Keratinocyte (primary cell): ENCODE results near the gene TPT1. TPM values are rescaled to one million over a fixed set of nuclear protein-coding genes. Genes with fewer than 3 reads are reported as not detected.
"Not testable (repeated sequence)": the region's sequence is repeated elsewhere in the genome, so short reads cannot be mapped to it uniquely, and the experiment has no call there.

Experiments
- DNase-seq: peaks from one replicate; pipeline ENCODE4 v3.0.0-alpha.2; 2011; ENCODE audit warnings: low read depth, missing footprints, low spot score
- FAIRE-seq: peaks from 2 replicates; lab custom pipeline; 2011; peaks lifted over from hg19 to GRCh38; lab: Jason Lieb, UNC
- H2AFZ ChIP-seq: 2 replicates; pipeline ENCODE4 v1.6.0; 2012; ENCODE audit warnings: low read length, control low read depth, inconsistent platforms; ENCODE audit not compliant: control insufficient read depth
- H3K27ac ChIP-seq: 2 replicates; pipeline ENCODE4 v1.5.1; 2011; ENCODE audit warnings: low read length; ENCODE audit not compliant: control insufficient read depth, insufficient read depth
- H3K27me3 ChIP-seq: 3 replicates; pipeline ENCODE4 v1.6.0; 2011; ENCODE audit warnings: low read length; ENCODE audit not compliant: control insufficient read depth, insufficient read depth; ENCODE audit errors: extremely low read depth
- H3K36me3 ChIP-seq, 2 experiments: 2 replicates in 1 of 2; 3 replicates in 1 of 2; pipeline ENCODE4 v1.5.1; 2011; ENCODE audit warnings: low read length in 2 of 2, mild to moderate bottlenecking in 1 of 2; ENCODE audit not compliant: control insufficient read depth in 2 of 2, insufficient read depth in 2 of 2; ENCODE audit errors: extremely low read depth in 1 of 2
- H3K4me1 ChIP-seq: 3 replicates; pipeline ENCODE4 v1.5.1; 2011; ENCODE audit warnings: low read length; ENCODE audit not compliant: control insufficient read depth, insufficient read depth; ENCODE audit errors: extremely low read depth
- H3K4me2 ChIP-seq: 3 replicates; pipeline ENCODE4 v1.6.0; 2011; ENCODE audit warnings: low read depth, low read length; ENCODE audit not compliant: control insufficient read depth, insufficient read depth; ENCODE audit errors: extremely low read depth
- H3K4me3 ChIP-seq, 3 experiments: fragments of 200-600 bp in 1 of 3; sonication (generic) in 1 of 3; 2 replicates in 2 of 3; 3 replicates in 1 of 3; pipeline ENCODE4 v1.5.1; 2011 to 2016; ENCODE audit warnings: low read length in 3 of 3, mild to moderate bottlenecking in 3 of 3, control low read depth in 2 of 3, inconsistent platforms in 1 of 3, low read depth in 1 of 3, mixed read lengths in 1 of 3, mixed run types in 1 of 3, moderate library complexity in 1 of 3; ENCODE audit not compliant: control insufficient read depth in 2 of 3, insufficient read depth in 2 of 3; ENCODE audit errors: extremely low read depth in 1 of 3
- H3K79me2 ChIP-seq: 2 replicates; pipeline ENCODE4 v1.6.0; 2012; ENCODE audit warnings: low read length; ENCODE audit not compliant: control insufficient read depth, insufficient read depth
- H3K9ac ChIP-seq: 3 replicates; pipeline ENCODE4 v1.6.0; 2011; ENCODE audit warnings: low read length; ENCODE audit not compliant: control insufficient read depth, insufficient read depth; ENCODE audit errors: extremely low read depth
- H3K9me1 ChIP-seq: 3 replicates; pipeline ENCODE4 v1.6.0; 2011; ENCODE audit warnings: low read length; ENCODE audit not compliant: control insufficient read depth, insufficient read depth; ENCODE audit errors: extremely low read depth
- H3K9me3 ChIP-seq: 2 replicates; pipeline ENCODE4 v1.5.1; 2012; ENCODE audit warnings: low read depth, low read length; ENCODE audit not compliant: control insufficient read depth
- H4K20me1 ChIP-seq: 3 replicates; pipeline ENCODE4 v1.6.0; 2011; ENCODE audit warnings: low read length; ENCODE audit not compliant: control insufficient read depth, insufficient read depth; ENCODE audit errors: extremely low read depth
- dilution Hi-C: fragments of 300-500 bp; cut with MboI; formaldehyde crosslinking; loops from one replicate; pipeline ENCODE4 v1.7.0; 2020; ENCODE audit warnings: low sequenced_read_pairs; ENCODE audit not compliant: extremely low pct_ligation_motif_present
- polyA plus RNA-seq, 5 experiments: library from polyadenylated mRNA; depleted of rRNA in 3 of 5; stranded (reverse) in 3 of 5; stranded (forward) in 1 of 5; unstranded in 1 of 5; fragments of >200 nt; gene quantifications; 1 replicate in 1 of 5; 2 replicates in 3 of 5; 3 replicates in 1 of 5; pipeline versions ENCODE4 v1.2.1 to v1.2.3, GENCODE V29; 2011 to 2012; ENCODE audit warnings: missing spikeins in 2 of 5, low read depth in 1 of 5, low replicate concordance in 1 of 5

TPT1 gene
- polyA plus RNA-seq, 1 donor (not counting 4 experiments of a cell fraction or from before 2014, with no cell fraction given): 8,174 TPM

DNA sequence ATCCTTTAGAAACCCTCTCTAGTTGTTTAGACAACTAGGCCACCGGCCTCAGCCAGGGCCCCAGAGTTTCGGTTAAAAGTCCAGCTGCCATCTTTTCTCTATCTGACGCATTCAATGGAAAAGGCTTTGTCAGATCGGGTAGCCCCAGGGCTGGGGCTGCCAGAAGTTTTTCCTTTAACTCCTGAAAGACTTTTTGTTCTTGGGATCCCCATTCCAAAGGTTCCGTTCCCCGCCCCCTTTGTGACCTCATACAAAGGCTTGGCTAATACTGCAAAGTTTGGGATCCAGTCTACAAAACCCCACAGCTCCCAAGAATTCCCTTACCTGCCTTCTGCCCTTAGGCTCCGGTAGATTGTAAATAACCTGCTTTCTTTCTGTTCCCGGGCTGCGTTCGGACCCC lies 38.5 kb upstream of the TPT1 start:
- H3K9me1 ChIP-seq, H3K79me2 ChIP-seq, H3K27ac ChIP-seq, H3K27me3 ChIP-seq, H2AFZ ChIP-seq, H3K4me2 ChIP-seq, FAIRE-seq, H3K4me3 ChIP-seq, H3K9ac ChIP-seq, H3K9me3 ChIP-seq, H3K4me1 ChIP-seq, H4K20me1 ChIP-seq, H3K36me3 ChIP-seq, dilution Hi-C loops, DNase-seq: not testable (repeated sequence)

DNA sequence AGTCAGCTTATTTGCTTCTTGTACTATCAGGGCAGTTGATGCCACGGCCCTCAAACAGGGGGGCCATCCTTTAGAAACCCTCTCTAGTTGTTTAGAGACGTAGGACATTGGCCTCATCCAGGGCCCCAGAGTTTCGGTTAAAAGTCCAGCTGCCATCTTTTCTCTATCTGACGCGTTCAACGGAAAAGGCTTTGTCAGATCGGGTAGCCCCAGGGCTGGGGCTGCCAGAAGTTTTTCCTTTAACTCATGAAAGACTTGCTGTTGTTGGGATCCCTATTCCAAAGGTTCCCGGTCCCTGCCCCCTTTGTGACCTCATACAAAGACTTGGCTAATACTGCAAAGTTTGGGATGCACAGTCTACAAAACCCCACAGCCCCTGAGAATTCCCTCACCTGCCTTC lies 37.8 kb upstream of the TPT1 start:
- H4K20me1 ChIP-seq, H3K27me3 ChIP-seq, FAIRE-seq, DNase-seq, H2AFZ ChIP-seq, H3K9me3 ChIP-seq, H3K4me3 ChIP-seq, H3K27ac ChIP-seq, H3K4me1 ChIP-seq, H3K9me1 ChIP-seq, H3K36me3 ChIP-seq, dilution Hi-C loops, H3K4me2 ChIP-seq, H3K79me2 ChIP-seq, H3K9ac ChIP-seq: not testable (repeated sequence)

DNA sequence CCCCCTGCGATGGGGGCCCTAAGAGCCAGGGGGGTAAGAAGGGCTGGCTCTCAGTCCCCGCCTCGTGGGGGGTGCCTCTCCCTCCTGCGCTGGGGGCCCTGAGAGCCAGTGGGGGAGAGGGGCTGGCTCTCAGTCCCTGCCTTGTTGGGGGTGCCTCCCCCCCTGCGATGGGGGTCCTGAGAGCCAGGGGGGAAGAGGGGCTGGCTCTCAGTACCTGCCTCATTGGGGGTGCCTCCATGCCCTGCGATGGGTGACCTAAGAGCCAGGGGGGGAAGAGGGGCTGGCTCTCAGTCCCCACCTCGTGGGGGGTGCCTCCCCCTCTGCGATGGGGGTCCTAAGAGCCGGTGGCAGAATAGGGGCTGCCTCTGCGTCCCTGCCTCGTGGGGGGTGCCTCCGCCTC lies 36.3 kb upstream of the TPT1 start:
- H3K4me3 ChIP-seq, H3K36me3 ChIP-seq, FAIRE-seq, H4K20me1 ChIP-seq, H3K9ac ChIP-seq, H3K27me3 ChIP-seq, H2AFZ ChIP-seq, dilution Hi-C loops, H3K4me1 ChIP-seq, H3K79me2 ChIP-seq, H3K9me3 ChIP-seq, H3K27ac ChIP-seq, DNase-seq, H3K9me1 ChIP-seq, H3K4me2 ChIP-seq: not testable (repeated sequence)

DNA sequence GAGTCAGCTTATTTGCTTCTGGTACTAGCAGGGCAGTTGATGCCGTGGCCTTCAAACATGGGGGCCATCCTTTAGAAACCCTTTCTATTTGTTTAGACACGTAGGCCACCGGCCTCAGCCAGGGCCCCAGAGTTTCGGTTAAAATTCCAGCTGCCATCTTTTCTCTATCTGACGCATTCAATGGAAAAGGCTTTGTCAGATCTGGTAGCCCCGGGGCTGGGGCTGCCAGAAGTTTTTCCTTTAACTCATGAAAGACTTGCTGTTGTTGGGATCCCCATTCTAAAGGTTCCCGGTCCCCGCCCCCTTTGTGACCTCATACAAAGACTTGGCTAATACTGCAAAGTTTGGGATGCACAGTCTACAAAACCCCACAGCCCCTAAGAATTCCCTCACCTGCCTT lies 35.7 kb upstream of the TPT1 start:
- H3K9ac ChIP-seq, H3K9me3 ChIP-seq, H4K20me1 ChIP-seq, dilution Hi-C loops, H3K4me1 ChIP-seq, H3K27me3 ChIP-seq, H3K9me1 ChIP-seq, H2AFZ ChIP-seq, H3K4me3 ChIP-seq, H3K79me2 ChIP-seq, FAIRE-seq, H3K4me2 ChIP-seq, H3K27ac ChIP-seq, DNase-seq, H3K36me3 ChIP-seq: not testable (repeated sequence)
